CD4-positive, alpha-beta memory T cell (primary cell): ENCODE measurements around the gene HTATIP2. TPM values are rescaled to one million over a fixed set of nuclear protein-coding genes. Genes with fewer than 3 reads are reported as not detected.
"Not testable (repeated sequence)": the region's sequence is repeated elsewhere in the genome, so short reads cannot be mapped to it uniquely, and the experiment has no call there.

Experiments
- CTCF ChIA-PET: fragments of 350-600 bp; sonication (Branson Sonifier 250); formaldehyde crosslinking; loops from one replicate; lab custom pipeline; 2021; ENCODE audit warnings: inconsistent platforms; ENCODE audit not compliant: partially characterized antibody; lab: Charles Lee
- POLR2A ChIA-PET: fragments of 350-600 bp; sonication (Branson Sonifier 250); formaldehyde crosslinking; loops from one replicate; lab custom pipeline; 2021; ENCODE audit not compliant: partially characterized antibody; lab: Charles Lee
- DNase-seq, 5 donors: peaks; one replicate each; pipeline versions ENCODE4 v3.0.0 to v3.0.0-alpha.2; 2020 to 2022; ENCODE audit warnings: mixed read lengths in 1 of 5
- H3K27ac ChIP-seq: one replicate; pipeline ENCODE4 v1.7.0; 2013; ENCODE audit warnings: low read depth, low read length
- H3K27me3 ChIP-seq: 2 replicates; pipeline ENCODE4 v1.7.0; 2013; ENCODE audit warnings: mild to moderate bottlenecking, low read length, moderate library complexity; ENCODE audit not compliant: insufficient read depth
- H3K36me3 ChIP-seq: 2 replicates; pipeline ENCODE4 v1.7.0; 2013; ENCODE audit warnings: mild to moderate bottlenecking, low read length, moderate library complexity; ENCODE audit not compliant: insufficient read depth
- H3K4me1 ChIP-seq: 2 replicates; pipeline ENCODE4 v1.7.0; 2013; ENCODE audit warnings: mild to moderate bottlenecking, low read length, moderate library complexity; ENCODE audit not compliant: insufficient read depth
- H3K4me3 ChIP-seq, 2 donors: one replicate each; pipeline ENCODE4 v1.7.0; 2013; ENCODE audit warnings: low read length in 2 of 2, mild to moderate bottlenecking in 1 of 2
- H3K9me3 ChIP-seq, 2 donors: one replicate each; pipeline ENCODE4 v1.7.0; 2013; ENCODE audit warnings: low read length in 2 of 2, control low read depth in 1 of 2; ENCODE audit not compliant: control insufficient read depth in 1 of 2
- H3K27ac Mint-ChIP-seq, 7 donors: one replicate each; pipeline ENCODE4 v1.8.0; 2020 to 2021; ENCODE audit warnings: mixed read lengths in 7 of 7, mild to moderate bottlenecking in 6 of 7, inconsistent platforms in 3 of 7, moderate library complexity in 3 of 7
- H3K27me3 Mint-ChIP-seq, 2 donors: one replicate each; pipeline ENCODE4 v1.8.0; 2020 to 2021; ENCODE audit warnings: mixed read lengths in 2 of 2
- H3K36me3 Mint-ChIP-seq, 2 donors: one replicate each; pipeline ENCODE4 v1.8.0; 2020 to 2021; ENCODE audit warnings: mixed read lengths in 2 of 2, inconsistent platforms in 1 of 2, mild to moderate bottlenecking in 1 of 2
- H3K4me1 Mint-ChIP-seq, 4 donors: one replicate each; pipeline ENCODE4 v1.8.0; 2020 to 2021; ENCODE audit warnings: mixed read lengths in 4 of 4, mild to moderate bottlenecking in 1 of 4
- H3K4me3 Mint-ChIP-seq, 8 donors: one replicate each; pipeline ENCODE4 v1.8.0; 2020 to 2021; ENCODE audit warnings: mixed read lengths in 8 of 8, mild to moderate bottlenecking in 7 of 8, moderate library complexity in 6 of 8, inconsistent platforms in 3 of 8
- H3K9me3 Mint-ChIP-seq, 8 donors: one replicate each; pipeline ENCODE4 v1.8.0; 2020 to 2021; ENCODE audit warnings: mixed read lengths in 8 of 8, mild to moderate bottlenecking in 5 of 8, inconsistent platforms in 3 of 8, moderate library complexity in 1 of 8
- intact Hi-C: fragments of 100-400 bp; cut with micrococcal nuclease; formaldehyde crosslinking; loops from one replicate; pipeline ENCODE4 v1.15.1; 2023
- polyA plus RNA-seq, 2 donors: library from polyadenylated mRNA; unstranded; fragments of 300-500 nt; fragmentation: Illumina TruSeq; gene quantifications; one replicate each; pipeline ENCODE4 v1.2.3, GENCODE V29; 2021
- total RNA-seq, 2 experiments: library from RNA; stranded (reverse); gene quantifications; one replicate each; pipeline ENCODE4 v1.2.3, GENCODE V29; 2021

The HTATIP2 gene
- total and polyA plus RNA-seq, 4 experiments from 2014 or later, result 45.3 to 97.6 (median 54.0) TPM

- CTCF ChIA-PET, result no interaction called here
- no peak for DNase-seq
- Mint-ChIP-seq H3K36me3 (peaks cover 26 to 56% of the 10 kb centered on the region in 2 donors), H3K27me3 (no peaks in the 10 kb centered on the region), H3K9me3 (no peaks in the 10 kb centered on the region), H3K4me1 (peaks cover 0 to 6% (median 0%) of the 10 kb centered on the region in 4 donors), H3K4me3 (no peak overlapping the region), H3K27ac (peak overlapping the region in 1 of 7 donors; percentile 62)
- no peak overlapping the region for H3K27ac ChIP-seq
- H3K4me1 ChIP-seq, result no peaks in the 10 kb centered on the region
- peaks cover 22% of the 10 kb centered on the region for H3K36me3 ChIP-seq
- H3K27me3 ChIP-seq, result no peaks in the 10 kb centered on the region
- no peak overlapping the region for H3K4me3 ChIP-seq
- H3K9me3 ChIP-seq, result no peaks in the 10 kb centered on the region
- POLR2A ChIA-PET, result no interaction called here
- intact Hi-C loops, result no loop called here
Measured at GRCh38 chr11:20376162-20376730, 12.7 kb downstream of the HTATIP2 start.

GRCh38 chr11:20385996-20386395 is 22.5 kb downstream of the HTATIP2 start:
- H3K27me3 ChIP-seq, H3K4me3 ChIP-seq, DNase-seq, H3K27me3 Mint-ChIP-seq, H3K9me3 ChIP-seq, intact Hi-C loops, H3K27ac ChIP-seq, H3K36me3 ChIP-seq, H3K9me3 Mint-ChIP-seq: not testable (repeated sequence)
- Mint-ChIP-seq H3K4me1 (peaks cover 16 to 36% (median 25%) of the 10 kb centered on the region in 4 donors), H3K36me3 (peaks cover 6 to 39% of the 10 kb centered on the region in 2 donors), H3K27ac (peak overlapping the region; percentile 17 to 100 (median 98)), H3K4me3 (peak overlapping the region; percentile 62 to 99 (median 98))
- H3K4me1 ChIP-seq, result peaks cover 24% of the 10 kb centered on the region
- POLR2A ChIA-PET, result interaction anchor here (1.4 kb wide), 1 partner anchor 14 kb away, joined by 3 read pairs; no protein-coding TSS in a partner anchor
- CTCF ChIA-PET, result interaction anchor here (1.0 to 1.5 kb wide), 2 partner anchors 22 to 31 kb away, joined by 3 to 4 read pairs; partner anchors contain the start of gene HTATIP2

GRCh38 chr11:20387261-20388095 is 24.0 kb downstream of the HTATIP2 start, which contains the start of gene PRMT3:
PRMT3 (plus strand) TSS chr11:20387716; CDS start chr11:20387747, 31 bp downstream.
- Mint-ChIP-seq H3K27ac (peak within 1 kb of the TSS; percentile 98 to 100 (median 99)), H3K36me3 (peaks cover 4 to 33% of the 10 kb centered on the region in 2 donors), H3K4me3 (peak within 1 kb of the TSS; percentile 94 to 99 (median 98)), H3K4me1 (peaks cover 16 to 36% (median 25%) of the 10 kb centered on the region in 4 donors), H3K27me3 (no peaks in the 10 kb centered on the region), H3K9me3 (no peaks in the 10 kb centered on the region)
- no peaks in the 10 kb centered on the region for H3K27me3 ChIP-seq
- DNase-seq, result peak; percentile 96 to 98 (median 98)
- intact Hi-C loops, result loop anchor here (1.0 kb wide), 1 partner anchor 24 kb away; the partner anchor contains the start of gene HTATIP2
- POLR2A ChIA-PET, result interaction anchor here (1.0 to 1.5 kb wide), 4 partner anchors 9 to 23 kb away, joined by 3 to 5 read pairs (median 4); no protein-coding TSS in a partner anchor
- no peaks in the 10 kb centered on the region for H3K36me3 ChIP-seq
- CTCF ChIA-PET, result interaction anchor here (1.5 kb wide), 1 partner anchor 24 kb away, joined by 4 read pairs; the partner anchor contains the start of gene HTATIP2
- peaks cover 24% of the 10 kb centered on the region for H3K4me1 ChIP-seq
- H3K9me3 ChIP-seq, result no peaks in the 10 kb centered on the region
- peak within 1 kb of the TSS; percentile 73 for H3K27ac ChIP-seq
- H3K4me3 ChIP-seq, result peak within 1 kb of the TSS; percentile 83 to 88

GRCh38 chr11:20388096-20389055 is 24.9 kb downstream of the HTATIP2 start:
- peak in 3 of 5 donors; percentile 15 to 38 (median 26) for DNase-seq
- Histone ChIP-seq H3K27me3 (no peaks in the 10 kb centered on the region), H3K4me3 (peak overlapping the region; percentile 63 to 88), H3K4me1 (peaks cover 24% of the 10 kb centered on the region), H3K36me3 (no peaks in the 10 kb centered on the region), H3K9me3 (no peaks in the 10 kb centered on the region), H3K27ac (peak overlapping the region; percentile 73)
- ChIA-PET POLR2A (interaction anchor here (1.1 to 1.5 kb wide), 5 partner anchors 9 to 28 kb away, joined by 3 to 7 read pairs (median 5); no protein-coding TSS in a partner anchor), CTCF (interaction anchor here (1.0 to 1.7 kb wide), 2 partner anchors 9 to 25 kb away, joined by 3 to 7 read pairs; partner anchors contain the start of gene HTATIP2)
- intact Hi-C loops, result no loop called here
- Mint-ChIP-seq H3K27ac (peak overlapping the region; percentile 91 to 100 (median 98)), H3K9me3 (no peaks in the 10 kb centered on the region), H3K4me3 (peak overlapping the region; percentile 92 to 99 (median 98)), H3K4me1 (peaks cover 16 to 36% (median 25%) of the 10 kb centered on the region in 4 donors), H3K27me3 (no peaks in the 10 kb centered on the region), H3K36me3 (peaks cover 9 to 31% of the 10 kb centered on the region in 2 donors)

- H3K9me3 ChIP-seq, result no peaks in the 10 kb centered on the region
- no peak overlapping the region for H3K27ac ChIP-seq
- CTCF ChIA-PET, result interaction anchor here (0.7 to 1.9 kb wide), 14 partner anchors 8 to 213 kb away, joined by 3 to 13 read pairs (median 3); no protein-coding TSS in a partner anchor
- H3K9me3 Mint-ChIP-seq, result no peaks in the 10 kb centered on the region
- H3K4me1 Mint-ChIP-seq, result peaks cover 5 to 8% (median 7%) of the 10 kb centered on the region in 4 donors
- POLR2A ChIA-PET, result interaction anchor here (0.6 to 1.5 kb wide), 3 partner anchors 9 to 34 kb away, joined by 3 to 7 read pairs (median 5); partner anchors contain the start of genes HTATIP2 and PRMT3
- H3K27me3 Mint-ChIP-seq, result no peaks in the 10 kb centered on the region
- H3K27me3 ChIP-seq, result no peaks in the 10 kb centered on the region
- H3K27ac Mint-ChIP-seq, result no peak overlapping the region
- H3K4me3 Mint-ChIP-seq, result no peak overlapping the region
- peaks cover 37 to 38% of the 10 kb centered on the region in 2 donors for H3K36me3 Mint-ChIP-seq
- DNase-seq, result peak; percentile 30 to 46 (median 38)
- peaks cover 6% of the 10 kb centered on the region for H3K36me3 ChIP-seq
- no peak overlapping the region for H3K4me3 ChIP-seq
- intact Hi-C loops, result loop anchor here (5.0 kb wide), 1 partner anchor 215 kb away; no protein-coding TSS in a partner anchor
- peaks cover 5% of the 10 kb centered on the region for H3K4me1 ChIP-seq
Measured at GRCh38 chr11:20397281-20397680, 33.8 kb downstream of the HTATIP2 start.

- H3K4me3 Mint-ChIP-seq, result no peak overlapping the region
- no peaks in the 10 kb centered on the region for H3K9me3 Mint-ChIP-seq
- peaks cover 39 to 42% of the 10 kb centered on the region in 2 donors for H3K36me3 Mint-ChIP-seq
- no peaks in the 10 kb centered on the region for H3K9me3 ChIP-seq
- peaks cover 10% of the 10 kb centered on the region for H3K36me3 ChIP-seq
- POLR2A ChIA-PET, result no interaction called here
- no peak for DNase-seq
- CTCF ChIA-PET, result no interaction called here
- H3K27ac ChIP-seq, result no peak overlapping the region
- H3K4me1 Mint-ChIP-seq, result peaks cover 5 to 8% (median 7%) of the 10 kb centered on the region in 4 donors
- no peaks in the 10 kb centered on the region for H3K27me3 Mint-ChIP-seq
- intact Hi-C loops, result loop anchor here (5.0 kb wide), 1 partner anchor 213 kb away; no protein-coding TSS in a partner anchor
- no peak overlapping the region for H3K27ac Mint-ChIP-seq
- H3K4me1 ChIP-seq, result peaks cover 5% of the 10 kb centered on the region
- H3K27me3 ChIP-seq, result no peaks in the 10 kb centered on the region
- H3K4me3 ChIP-seq, result no peak overlapping the region
Measured at GRCh38 chr11:20399498-20399897, 36.0 kb downstream of the HTATIP2 start.
